Activated CD4-positive, alpha-beta memory T cell treated with anti-CD3 and anti-CD28 coated beads, Interleukin-2, amount 10 ng/mL, durations not matched to agents 7 days and 5 days (primary cell): ENCODE data around the gene TOMM22. TPM values are rescaled to one million over a fixed set of nuclear protein-coding genes. Genes with fewer than 3 reads are reported as not detected.

Experiments used
- CTCF ChIA-PET: fragments of 350-600 bp; sonication (Branson Sonifier 250); formaldehyde crosslinking; loops from one replicate; lab custom pipeline; 2021; ENCODE audit warnings: antibody characterized with exemption, inconsistent platforms; lab: Charles Lee
- POLR2A ChIA-PET: fragments of 350-600 bp; sonication (Branson Sonifier 250); formaldehyde crosslinking; loops from one replicate; lab custom pipeline; 2021; ENCODE audit warnings: antibody characterized with exemption; lab: Charles Lee
- DNase-seq: peaks from one replicate; pipeline ENCODE4 v3.0.0-alpha.2; 2020
- H3K27ac Mint-ChIP-seq: one replicate; pipeline ENCODE4 v1.8.0; 2021; ENCODE audit warnings: mild to moderate bottlenecking, mixed read lengths
- H3K27me3 Mint-ChIP-seq: one replicate; pipeline ENCODE4 v1.8.0; 2021; ENCODE audit warnings: mixed read lengths
- H3K36me3 Mint-ChIP-seq: one replicate; pipeline ENCODE4 v1.8.0; 2021; ENCODE audit warnings: low read depth, mixed read lengths
- H3K4me1 Mint-ChIP-seq: one replicate; pipeline ENCODE4 v1.8.0; 2021; ENCODE audit warnings: mixed read lengths
- H3K4me3 Mint-ChIP-seq: one replicate; pipeline ENCODE4 v1.8.0; 2021; ENCODE audit warnings: mild to moderate bottlenecking, mixed read lengths
- H3K9me3 Mint-ChIP-seq: one replicate; pipeline ENCODE4 v1.8.0; 2021; ENCODE audit warnings: mixed read lengths
- total RNA-seq, 2 experiments: library from RNA; stranded (reverse); gene quantifications; one replicate each; pipeline ENCODE4 v1.2.3, GENCODE V29; 2021

The TOMM22 gene
- total RNA-seq, 2 experiments from 2014 or later, result 60.4 to 63.0 TPM

DNA sequence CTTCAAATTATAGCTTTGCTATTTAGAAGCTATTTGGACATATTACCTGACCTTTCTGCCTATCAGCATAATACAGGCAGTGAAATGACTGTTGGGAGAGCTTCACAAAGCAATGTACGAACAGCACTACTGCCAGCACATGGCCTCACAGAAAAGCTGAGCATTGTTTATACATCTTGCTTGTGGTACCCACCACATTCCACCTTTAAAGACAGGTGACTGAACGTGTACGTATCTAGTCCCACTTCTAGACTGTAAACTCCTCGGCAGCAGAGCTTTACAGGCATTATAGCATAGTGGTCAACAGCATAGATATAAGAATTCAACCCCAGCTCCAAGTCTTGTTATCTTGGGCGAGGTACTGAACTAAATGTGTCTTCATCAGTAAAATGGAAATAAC lies 17.4 kb downstream of the TOMM22 start:
- CTCF ChIA-PET, result interaction anchor here (1.0 to 2.5 kb wide), 5 partner anchors 17 to 647 kb away, joined by 3 to 17 read pairs (median 3); partner anchors contain the start of gene TOMM22
- POLR2A ChIA-PET, result interaction anchor here (1.2 to 9.9 kb wide), 13 partner anchors 8 to 1041 kb away, joined by 3 to 139 read pairs (median 5); partner anchors contain the start of genes GTPBP1, PDXP, RPL3 and SUN2
- Mint-ChIP-seq H3K4me1 (peaks cover 63% of the 10 kb centered on the region), H3K36me3 (peaks cover 52% of the 10 kb centered on the region), H3K27ac (peak overlapping the region; percentile 92), H3K27me3 (no peaks in the 10 kb centered on the region), H3K4me3 (peak overlapping the region; percentile 96), H3K9me3 (no peaks in the 10 kb centered on the region)
- DNase-seq, result no peak

DNA sequence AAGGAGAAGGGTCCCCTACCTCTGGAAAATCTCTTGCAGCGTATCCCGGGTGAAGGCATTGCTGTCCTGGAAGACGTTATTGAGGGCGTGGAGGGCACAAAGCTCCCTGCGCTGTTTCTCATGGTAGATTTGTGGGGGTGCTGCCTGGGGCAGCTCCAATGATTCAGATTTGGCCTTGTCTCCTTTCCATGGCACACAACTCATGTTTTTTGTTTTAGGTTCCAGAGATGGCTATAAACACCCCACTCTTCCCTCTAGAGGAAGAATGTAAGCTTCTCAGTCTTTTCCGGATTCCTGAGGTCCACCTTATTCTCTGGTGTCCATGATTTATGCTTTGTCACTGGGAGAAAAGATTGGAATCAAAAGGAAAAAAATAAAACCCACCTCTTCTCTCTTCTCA lies 18.0 kb downstream of the TOMM22 start:
- Mint-ChIP-seq H3K4me1 (peaks cover 63% of the 10 kb centered on the region), H3K9me3 (no peaks in the 10 kb centered on the region), H3K27me3 (no peaks in the 10 kb centered on the region), H3K36me3 (peaks cover 47% of the 10 kb centered on the region), H3K27ac (peak overlapping the region; percentile 92), H3K4me3 (peak overlapping the region; percentile 96)
- CTCF ChIA-PET, result interaction anchor here (0.9 to 2.5 kb wide), 6 partner anchors 10 to 648 kb away, joined by 3 to 17 read pairs (median 3); partner anchors contain the start of gene TOMM22
- POLR2A ChIA-PET, result interaction anchor here (1.2 to 9.9 kb wide), 10 partner anchors 8 to 518 kb away, joined by 3 to 139 read pairs (median 10); partner anchors contain the start of genes GTPBP1, SUN2 and TOMM22
- DNase-seq, result no peak

DNA sequence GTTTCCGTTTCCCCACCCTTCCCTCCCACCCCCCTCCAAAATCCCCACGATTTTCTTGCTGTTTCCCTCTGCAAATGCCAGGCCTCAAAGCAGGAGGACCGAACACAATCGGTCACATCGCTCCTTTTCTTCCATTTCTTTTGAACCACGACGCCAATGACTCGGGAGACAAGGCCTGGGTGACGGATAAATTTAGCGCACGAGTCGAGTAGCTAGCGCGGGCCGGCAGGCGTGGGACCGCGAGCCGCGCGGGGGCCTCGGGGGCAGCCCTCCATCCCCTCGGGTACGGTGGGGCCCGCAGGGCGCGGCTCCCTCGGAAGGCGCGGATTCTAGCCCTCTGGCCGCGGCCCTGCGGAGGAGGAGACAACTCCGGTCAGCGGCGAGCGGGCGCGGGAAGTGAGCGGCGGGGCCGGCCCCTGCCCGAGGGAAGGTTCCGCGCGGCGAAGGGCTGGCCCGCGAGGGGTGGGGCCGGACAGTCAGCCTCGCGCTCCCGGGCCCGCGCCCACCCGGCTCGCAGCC lies 18.6 kb downstream of the TOMM22 start:
- Mint-ChIP-seq H3K27me3 (no peaks in the 10 kb centered on the region), H3K4me3 (peak overlapping the region; percentile 96), H3K9me3 (no peaks in the 10 kb centered on the region), H3K36me3 (peaks cover 42% of the 10 kb centered on the region), H3K27ac (peak overlapping the region; percentile 99), H3K4me1 (peaks cover 62% of the 10 kb centered on the region)
- ChIA-PET CTCF (interaction anchor here (0.9 to 2.5 kb wide), 2 partner anchors 10 to 18 kb away, joined by 3 to 17 read pairs; partner anchors contain the start of gene TOMM22), POLR2A (interaction anchor here (1.8 to 9.9 kb wide), 7 partner anchors 8 to 58 kb away, joined by 4 to 139 read pairs (median 34); partner anchors contain the start of genes GTPBP1, SUN2 and TOMM22)
- DNase-seq, result no peak

DNA sequence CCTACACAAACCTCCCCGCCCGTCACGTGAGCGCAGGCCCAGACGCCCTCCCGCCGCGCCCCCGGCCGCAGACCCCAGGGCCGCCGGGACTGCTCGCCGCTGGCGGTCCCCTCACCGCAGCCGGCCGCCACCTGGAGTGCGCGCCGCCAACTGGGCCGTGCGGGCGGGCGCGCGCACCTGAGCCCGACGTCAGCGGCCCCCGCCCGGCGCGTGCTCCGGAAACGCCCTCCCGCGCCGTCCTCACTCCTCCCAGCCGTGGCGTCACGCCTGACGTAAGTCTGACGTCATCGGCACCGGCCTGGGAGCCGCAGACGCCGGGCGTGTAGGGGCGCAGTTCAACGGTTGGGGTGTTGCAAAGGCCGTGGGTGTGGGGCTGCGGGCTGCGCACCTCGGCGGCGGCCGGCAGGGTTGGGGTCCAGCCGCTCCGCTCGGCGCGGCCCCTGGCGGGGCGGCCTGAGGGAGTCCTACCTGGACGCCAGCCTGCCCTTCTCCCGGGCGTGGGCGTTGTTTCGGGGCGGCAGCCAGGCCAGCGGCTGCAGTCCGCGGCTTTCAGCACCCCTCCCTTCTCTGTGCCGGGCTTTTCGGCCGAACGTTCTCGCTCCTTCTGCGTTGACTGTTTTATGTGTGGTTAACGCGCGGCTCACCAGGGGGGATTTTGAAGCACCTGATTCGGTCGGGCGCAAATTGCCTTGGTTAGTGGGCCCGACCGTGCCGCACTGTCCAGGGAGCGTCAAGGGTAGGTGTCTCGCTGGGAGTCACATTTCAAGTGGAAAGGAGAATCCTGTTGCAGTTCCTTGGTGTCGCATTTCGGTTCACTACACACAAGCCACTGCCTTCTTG lies 19.3 kb downstream of the TOMM22 start, which contains the start of gene JOSD1:
JOSD1 (minus strand) TSS at position 155 of the 840 bp plus-strand sequence. CDS start 956 bp downstream, outside the sequence.
- ChIA-PET CTCF (no interaction called here), POLR2A (interaction anchor here (0.8 to 9.9 kb wide), 5 partner anchors 10 to 53 kb away, joined by 3 to 139 read pairs (median 5); partner anchors contain the start of genes SUN2 and TOMM22)
- Mint-ChIP-seq H3K9me3 (no peaks in the 10 kb centered on the region), H3K4me1 (peaks cover 59% of the 10 kb centered on the region), H3K4me3 (peak within 1 kb of the TSS; percentile 96), H3K36me3 (peaks cover 41% of the 10 kb centered on the region), H3K27me3 (no peaks in the 10 kb centered on the region), H3K27ac (peak within 1 kb of the TSS; percentile 99)
- peak; percentile 98 for DNase-seq

DNA sequence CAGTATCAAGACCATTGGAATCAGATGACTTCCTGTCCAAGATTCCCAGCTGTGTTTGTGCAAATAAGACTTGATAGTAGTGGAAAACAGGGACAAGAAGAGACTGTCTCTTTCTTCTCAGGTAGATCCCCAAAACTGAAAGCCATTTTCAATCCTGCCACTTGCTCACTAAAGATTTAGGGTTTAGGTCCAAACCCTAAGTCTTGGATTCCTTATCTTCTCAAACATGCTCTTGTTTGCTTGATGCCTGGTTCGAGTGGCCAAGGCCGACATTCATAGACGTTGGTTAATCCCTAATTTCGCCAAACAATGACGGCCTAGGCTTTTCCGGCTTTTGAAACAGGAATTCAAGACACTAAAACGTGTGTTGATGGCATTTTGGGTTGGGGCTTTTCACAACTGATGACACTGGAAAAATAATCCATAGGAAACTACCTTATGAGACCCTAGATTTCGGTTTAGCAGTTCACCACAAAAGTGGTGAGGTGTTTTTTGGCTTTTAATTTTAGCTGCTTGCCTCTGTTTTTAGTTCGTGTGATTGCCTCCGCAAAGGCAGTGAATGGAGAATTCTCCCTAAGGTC lies 23.0 kb downstream of the TOMM22 start:
- H3K27ac Mint-ChIP-seq, result peak overlapping the region; percentile 95
- no peak for DNase-seq
- H3K9me3 Mint-ChIP-seq, result no peaks in the 10 kb centered on the region
- peaks cover 32% of the 10 kb centered on the region for H3K36me3 Mint-ChIP-seq
- peaks cover 47% of the 10 kb centered on the region for H3K4me1 Mint-ChIP-seq
- ChIA-PET POLR2A (interaction anchor here (1.2 to 7.5 kb wide), 7 partner anchors 13 to 54 kb away, joined by 3 to 86 read pairs (median 13); partner anchors contain the start of genes SUN2 and TOMM22), CTCF (interaction anchor here (1.1 to 2.2 kb wide), 3 partner anchors 20 to 166 kb away, joined by 6 to 11 read pairs (median 7); partner anchors contain the start of gene TOMM22)
- peak overlapping the region; percentile 85 for H3K4me3 Mint-ChIP-seq
- no peaks in the 10 kb centered on the region for H3K27me3 Mint-ChIP-seq

DNA sequence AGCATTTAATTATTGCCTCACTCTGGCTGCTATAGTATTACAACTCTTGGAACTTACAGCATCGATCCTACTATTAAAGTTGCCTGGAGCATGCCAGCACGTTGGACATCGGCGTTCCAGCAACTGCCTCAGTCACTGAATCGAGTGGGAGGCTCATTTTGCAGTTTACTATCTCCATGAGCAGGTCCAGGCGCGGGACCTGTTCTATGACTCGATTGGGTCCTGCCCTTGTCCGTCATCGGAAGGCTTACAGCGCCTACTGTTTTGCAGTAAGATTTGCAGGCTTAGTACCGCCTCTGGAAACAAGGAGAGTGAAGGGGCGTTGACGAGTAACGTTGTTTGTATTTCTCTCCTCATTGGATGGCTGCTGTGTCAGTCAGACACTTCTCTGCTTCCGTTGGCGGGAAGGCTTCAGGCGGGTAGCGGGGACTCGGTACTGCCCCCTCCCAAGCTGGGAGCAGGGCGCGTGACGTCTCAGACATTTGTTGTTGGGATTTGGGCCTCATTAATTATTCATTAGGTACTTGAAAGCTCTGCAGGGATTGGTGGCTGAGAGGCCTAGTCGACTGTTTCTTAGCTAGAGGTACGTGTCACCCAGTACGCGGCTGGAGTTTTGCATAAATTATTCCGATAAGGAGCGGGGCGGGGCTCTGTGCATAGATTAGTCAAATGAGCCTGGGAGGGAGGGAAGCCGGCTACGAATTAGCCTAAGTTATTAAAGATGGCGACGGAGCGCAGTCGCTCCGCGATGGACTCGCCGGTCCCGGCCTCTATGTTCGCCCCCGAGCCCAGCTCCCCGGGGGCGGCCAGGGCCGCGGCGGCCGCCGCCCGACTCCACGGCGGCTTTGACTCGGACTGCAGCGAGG lies 23.7 kb downstream of the TOMM22 start, which contains the start of gene GTPBP1:
GTPBP1 (plus strand) TSS at position 710 of the 866 bp plus-strand sequence; CDS start at position 722, 12 bp downstream.
- peak; percentile 98 for DNase-seq
- ChIA-PET POLR2A (interaction anchor here (0.7 to 7.5 kb wide), 17 partner anchors 8 to 393 kb away, joined by 3 to 86 read pairs (median 8); partner anchors contain the start of genes SUN2 and TOMM22), CTCF (interaction anchor here (0.7 to 2.9 kb wide), 7 partner anchors 8 to 165 kb away, joined by 3 to 14 read pairs (median 6); partner anchors contain the start of gene TOMM22)
- Mint-ChIP-seq H3K27me3 (no peaks in the 10 kb centered on the region), H3K4me3 (peak within 1 kb of the TSS; percentile 85), H3K9me3 (no peaks in the 10 kb centered on the region), H3K36me3 (peaks cover 30% of the 10 kb centered on the region), H3K27ac (peak within 1 kb of the TSS; percentile 95), H3K4me1 (peaks cover 51% of the 10 kb centered on the region)

DNA sequence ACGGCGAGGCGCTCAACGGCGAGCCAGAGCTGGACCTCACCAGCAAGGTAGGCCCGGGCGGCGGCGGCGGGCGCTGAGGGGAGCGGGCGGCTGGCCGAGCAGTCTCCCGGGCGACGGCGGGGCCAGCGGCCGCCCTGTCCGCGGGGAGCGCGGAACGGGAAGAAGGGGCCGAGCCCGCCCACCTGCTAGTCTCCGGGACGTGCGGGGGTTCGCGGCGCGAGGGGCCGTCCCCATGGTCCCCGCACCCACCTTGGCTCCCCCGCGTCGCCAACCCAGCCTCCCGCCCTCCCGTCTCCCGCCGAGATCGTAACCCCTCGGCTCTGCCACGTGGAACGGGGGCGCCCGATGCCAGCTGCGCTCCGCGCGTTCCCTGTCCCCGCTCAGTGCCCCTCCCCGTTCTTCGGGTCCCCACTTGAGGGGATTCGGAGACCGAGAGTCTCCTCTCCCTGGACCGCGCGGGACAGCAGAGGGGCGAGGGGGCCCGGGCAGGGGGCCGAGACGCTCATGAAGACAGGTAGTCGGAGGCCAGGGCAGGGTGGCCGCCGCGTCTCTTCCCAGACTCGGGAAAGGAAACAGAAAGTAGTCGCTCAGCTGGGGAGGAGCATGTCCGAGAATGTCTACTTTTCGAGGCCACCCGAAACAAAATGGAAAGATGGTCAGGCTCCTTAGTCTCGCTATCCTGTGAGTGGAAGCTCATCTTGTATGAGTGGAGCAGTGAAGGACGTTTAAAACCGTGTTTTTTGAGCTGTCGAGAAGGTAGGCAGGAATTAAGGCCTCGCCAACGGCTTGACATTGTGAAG lies 24.5 kb downstream of the TOMM22 start:
- peak; percentile 53 for DNase-seq
- Mint-ChIP-seq H3K4me1 (peaks cover 57% of the 10 kb centered on the region), H3K27ac (peak overlapping the region; percentile 95), H3K9me3 (no peaks in the 10 kb centered on the region), H3K36me3 (peaks cover 37% of the 10 kb centered on the region), H3K27me3 (no peaks in the 10 kb centered on the region), H3K4me3 (peak overlapping the region; percentile 85)
- ChIA-PET POLR2A (interaction anchor here (0.7 to 7.5 kb wide), 24 partner anchors 8 to 392 kb away, joined by 3 to 86 read pairs (median 4); partner anchors contain the start of genes SUN2 and TOMM22), CTCF (interaction anchor here (0.7 to 2.9 kb wide), 10 partner anchors 9 to 164 kb away, joined by 3 to 17 read pairs (median 6); partner anchors contain the start of gene TOMM22)

DNA sequence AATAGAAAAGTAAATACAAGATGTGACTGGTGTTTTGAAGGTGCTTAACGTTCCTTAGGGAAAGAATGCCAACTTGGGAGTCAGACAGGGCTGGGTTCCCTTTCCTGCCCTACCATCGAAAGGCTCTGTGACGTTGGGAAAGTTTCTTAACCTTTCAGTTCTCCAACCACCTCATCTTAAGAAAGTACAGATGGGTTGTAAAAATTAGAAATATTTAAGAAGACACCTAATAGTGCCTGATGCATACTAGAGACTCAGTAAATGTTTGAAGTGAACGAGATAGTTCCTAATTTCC lies 25.1 kb downstream of the TOMM22 start:
- peaks cover 52% of the 10 kb centered on the region for H3K4me1 Mint-ChIP-seq
- peak overlapping the region; percentile 85 for H3K4me3 Mint-ChIP-seq
- peaks cover 37% of the 10 kb centered on the region for H3K36me3 Mint-ChIP-seq
- DNase-seq, result no peak
- H3K27ac Mint-ChIP-seq, result peak overlapping the region; percentile 75
- no peaks in the 10 kb centered on the region for H3K9me3 Mint-ChIP-seq
- CTCF ChIA-PET, result interaction anchor here (1.2 to 2.9 kb wide), 6 partner anchors 15 to 164 kb away, joined by 3 to 17 read pairs (median 6); partner anchors contain the start of gene TOMM22
- H3K27me3 Mint-ChIP-seq, result no peaks in the 10 kb centered on the region
- POLR2A ChIA-PET, result interaction anchor here (0.9 to 7.5 kb wide), 19 partner anchors 9 to 135 kb away, joined by 3 to 86 read pairs (median 5); partner anchors contain the start of genes SUN2 and TOMM22

DNA sequence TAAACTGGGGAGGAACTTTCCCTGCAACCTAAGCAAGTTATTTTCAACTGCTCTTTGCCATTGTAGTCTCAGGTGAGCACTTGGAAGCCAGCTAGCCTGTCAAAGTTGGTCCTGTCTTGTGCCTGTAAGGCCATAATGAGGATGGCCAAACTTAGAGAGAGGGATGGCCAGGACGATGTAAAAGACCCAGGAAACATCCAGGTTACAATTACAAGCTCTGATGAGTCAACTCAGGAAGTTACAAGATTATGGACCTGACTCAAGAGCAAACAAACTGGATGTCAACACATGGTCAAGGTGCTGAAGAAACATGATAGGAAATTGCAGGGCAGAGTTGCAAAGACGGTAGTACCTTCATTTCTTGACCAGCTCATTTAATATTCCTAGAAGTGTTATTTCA lies 25.6 kb downstream of the TOMM22 start:
- Mint-ChIP-seq H3K4me3 (peak overlapping the region; percentile 85), H3K27ac (peak overlapping the region; percentile 75), H3K36me3 (peaks cover 42% of the 10 kb centered on the region), H3K27me3 (no peaks in the 10 kb centered on the region), H3K4me1 (peaks cover 57% of the 10 kb centered on the region), H3K9me3 (no peaks in the 10 kb centered on the region)
- ChIA-PET CTCF (interaction anchor here (1.2 to 2.9 kb wide), 5 partner anchors 15 to 45 kb away, joined by 3 to 17 read pairs (median 6); partner anchors contain the start of gene TOMM22), POLR2A (interaction anchor here (0.9 to 7.5 kb wide), 14 partner anchors 9 to 48 kb away, joined by 3 to 86 read pairs (median 7); partner anchors contain the start of genes SUN2 and TOMM22)
- no peak for DNase-seq

DNA sequence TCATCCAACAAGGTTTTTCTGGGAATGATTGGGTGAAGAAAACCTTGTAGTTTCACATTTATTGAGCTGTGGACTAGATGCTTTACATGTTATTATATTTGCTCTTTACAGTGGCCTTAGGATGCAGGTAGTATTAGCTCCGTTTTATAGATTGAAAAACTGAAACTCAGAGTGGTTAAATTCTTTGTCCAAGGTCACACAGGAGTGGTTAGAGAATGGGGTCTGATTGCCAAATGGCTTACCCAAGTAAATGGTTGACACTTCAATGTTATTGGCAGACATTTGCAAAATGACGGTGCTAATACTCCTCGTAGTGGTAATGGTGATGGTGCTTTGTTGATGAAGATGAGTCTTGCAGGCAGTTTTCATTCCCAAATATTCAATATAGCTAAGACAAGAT lies 26.2 kb downstream of the TOMM22 start:
- POLR2A ChIA-PET, result interaction anchor here (0.9 to 7.5 kb wide), 11 partner anchors 10 to 48 kb away, joined by 3 to 86 read pairs (median 6); partner anchors contain the start of genes SUN2 and TOMM22
- CTCF ChIA-PET, result interaction anchor here (1.2 to 2.9 kb wide), 5 partner anchors 14 to 45 kb away, joined by 3 to 17 read pairs (median 6); partner anchors contain the start of gene TOMM22
- peak overlapping the region; percentile 28 for H3K27ac Mint-ChIP-seq
- no peak for DNase-seq
- H3K27me3 Mint-ChIP-seq, result no peaks in the 10 kb centered on the region
- H3K4me3 Mint-ChIP-seq, result peak overlapping the region; percentile 85
- peaks cover 49% of the 10 kb centered on the region for H3K36me3 Mint-ChIP-seq
- H3K9me3 Mint-ChIP-seq, result no peaks in the 10 kb centered on the region
- peaks cover 60% of the 10 kb centered on the region for H3K4me1 Mint-ChIP-seq
